Measurements from ENCODE around the gene ZFR.

GRCh38 chr5:32304622-32305021 is 139.9 kb downstream of the ZFR start:
- TF ChIP-seq CTCF (IDR thresholded peaks at IDR 0.05) (no peak), POLR2A (IDR thresholded peaks at IDR 0.05) (no peak)
